Sigmoid colon (tissue), 7 donors: ENCODE results near the gene PIK3CD. TPM values are rescaled to one million over a fixed set of nuclear protein-coding genes. Genes with fewer than 3 reads are reported as not detected.

ENCODE experiments used
- DNase-seq: peaks from one replicate; pipeline ENCODE4 v3.0.0-alpha.2; 2019
- H3K27ac ChIP-seq, 4 donors: fragments of 200-600 bp; sonication (generic); one replicate each; pipeline ENCODE4 v1.5.1; 2016 to 2019; ENCODE audit warnings: mild to moderate bottlenecking in 1 of 4
- H3K27me3 ChIP-seq, 3 donors: fragments of 200-600 bp; sonication (generic); one replicate each; pipeline ENCODE4 v1.5.1; 2019; ENCODE audit warnings: mild to moderate bottlenecking in 1 of 3
- H3K36me3 ChIP-seq, 4 donors: fragments of 200-600 bp; sonication (generic); one replicate each; pipeline ENCODE4 v1.5.1; 2016 to 2019
- H3K4me1 ChIP-seq, 4 donors: fragments of 200-600 bp; sonication (generic); one replicate each; pipeline ENCODE4 v1.5.1; 2017 to 2019
- H3K4me3 ChIP-seq, 4 donors: fragments of 200-600 bp; sonication (generic); one replicate each; pipeline ENCODE4 v1.5.1; 2017 to 2019; ENCODE audit warnings: mild to moderate bottlenecking in 2 of 4, moderate library complexity in 1 of 4
- H3K9me3 ChIP-seq, 4 donors: fragments of 200-600 bp in 3 of 4; sonication (generic) in 3 of 4; one replicate each; pipeline versions ENCODE4 v1.5.1 to v1.6.1; 2013 to 2019
- EP300 ChIP-seq, 4 donors: sonication (generic); formaldehyde crosslinking; IDR thresholded peaks; one replicate each; pipeline ENCODE4 v1.6.1; 2017; ENCODE audit warnings: antibody characterized with exemption in 4 of 4
- POLR2A ChIP-seq, 2 donors: fragments of 450-650 bp; IDR thresholded peaks; one replicate each; pipeline ENCODE4 v1.6.1; 2016; ENCODE audit warnings: antibody characterized with exemption in 2 of 2, mild to moderate bottlenecking in 2 of 2, moderate library complexity in 2 of 2
- POLR2AphosphoS5 ChIP-seq, 4 donors: sonication (generic); formaldehyde crosslinking; IDR thresholded peaks; one replicate each; pipeline ENCODE4 v1.6.1; 2017; ENCODE audit warnings: antibody characterized with exemption in 4 of 4
- WGBS, 2 donors: extraction: QIAGEN DNeasy Blood & Tissue Kit; methylation state at CpG; one replicate each; pipeline ENCODE4 v1.1.7; 2013; 5-methylcytosine and 5-hydroxymethylcytosine counted together
- intact Hi-C: fragments of 100-400 bp; cut with DNase I; formaldehyde crosslinking; loops from one replicate; pipeline ENCODE4 v1.15.1; 2023
- polyA plus RNA-seq, 3 donors: library from polyadenylated mRNA; stranded (reverse); fragments of 200-250 nt; gene quantifications; one replicate each; pipeline ENCODE4 v1.2.3, GENCODE V29; 2013
- total RNA-seq, 4 donors: library from RNA; depleted of rRNA; stranded (reverse); fragments of >200 nt; gene quantifications; one replicate each; pipeline ENCODE4 v1.1.0, GENCODE V29; 2016
- TF ChIP-seq, protein P1 (sequence below), 4 experiments: fragments of 450-650 bp in 3 of 4; fragments of 200-600 bp in 1 of 4; IDR thresholded peaks; one replicate each; pipeline ENCODE4 v1.5.1; 2016 to 2019; ENCODE audit warnings: antibody characterized with exemption in 4 of 4, mild to moderate bottlenecking in 3 of 4, moderate library complexity in 2 of 4
- donor health status: healthy with polysubstance abuse.
- donor health status: Bipolar disorder and iron deficiency.
- donor health status: healthy.

PIK3CD gene
- total and polyA plus RNA-seq, 7 donors, result 1.2 to 23.1 (median 8.7) TPM

DNA sequence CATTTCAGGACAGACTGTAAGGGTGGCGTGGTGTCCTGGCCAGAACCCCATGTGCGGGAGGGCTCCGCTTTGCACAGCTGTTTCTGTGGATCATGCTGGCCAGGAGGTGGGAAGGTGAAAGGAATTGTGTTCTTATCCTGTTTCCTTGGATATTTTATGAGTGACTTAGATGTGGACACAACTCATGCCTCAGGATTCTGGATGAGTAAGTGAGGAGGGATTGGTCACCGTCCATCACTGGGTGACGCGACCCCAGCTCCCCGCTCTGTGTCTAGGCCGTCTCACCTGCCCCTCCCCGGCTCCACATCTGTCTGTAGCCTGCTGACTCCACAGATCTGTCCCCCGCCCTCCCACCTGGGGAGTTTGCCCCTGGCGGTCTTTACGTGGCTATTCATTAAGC lies 48.8 kb downstream of the PIK3CD start:
- TF ChIP-seq POLR2A (IDR thresholded peaks at IDR 0.05), result no peak
- TF ChIP-seq, protein P1, sequence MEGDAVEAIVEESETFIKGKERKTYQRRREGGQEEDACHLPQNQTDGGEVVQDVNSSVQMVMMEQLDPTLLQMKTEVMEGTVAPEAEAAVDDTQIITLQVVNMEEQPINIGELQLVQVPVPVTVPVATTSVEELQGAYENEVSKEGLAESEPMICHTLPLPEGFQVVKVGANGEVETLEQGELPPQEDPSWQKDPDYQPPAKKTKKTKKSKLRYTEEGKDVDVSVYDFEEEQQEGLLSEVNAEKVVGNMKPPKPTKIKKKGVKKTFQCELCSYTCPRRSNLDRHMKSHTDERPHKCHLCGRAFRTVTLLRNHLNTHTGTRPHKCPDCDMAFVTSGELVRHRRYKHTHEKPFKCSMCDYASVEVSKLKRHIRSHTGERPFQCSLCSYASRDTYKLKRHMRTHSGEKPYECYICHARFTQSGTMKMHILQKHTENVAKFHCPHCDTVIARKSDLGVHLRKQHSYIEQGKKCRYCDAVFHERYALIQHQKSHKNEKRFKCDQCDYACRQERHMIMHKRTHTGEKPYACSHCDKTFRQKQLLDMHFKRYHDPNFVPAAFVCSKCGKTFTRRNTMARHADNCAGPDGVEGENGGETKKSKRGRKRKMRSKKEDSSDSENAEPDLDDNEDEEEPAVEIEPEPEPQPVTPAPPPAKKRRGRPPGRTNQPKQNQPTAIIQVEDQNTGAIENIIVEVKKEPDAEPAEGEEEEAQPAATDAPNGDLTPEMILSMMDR (IDR thresholded peaks at IDR 0.05), result no peak
- TF ChIP-seq EP300 (IDR thresholded peaks at IDR 0.05), result no peak
- TF ChIP-seq POLR2AphosphoS5 (IDR thresholded peaks at IDR 0.05), result no peak
- Histone ChIP-seq H3K36me3 (no peaks in the 10 kb centered on the region), H3K9me3 (no peaks in the 10 kb centered on the region), H3K27ac (no peak overlapping the region), H3K4me3 (no peak overlapping the region), H3K27me3 (no peaks in the 10 kb centered on the region), H3K4me1 (no peaks in the 10 kb centered on the region)
- 92 to 93% methylated on average over 12 of the region's 12 CpGs for WGBS, 2 donors
- intact Hi-C loops, result loop anchor here (5.0 kb wide), 1 partner anchor 167 kb away; no protein-coding TSS in a partner anchor
- no peak for DNase-seq

- intact Hi-C loops, result loop anchor here (5.0 kb wide), 1 partner anchor 166 kb away; no protein-coding TSS in a partner anchor
Observed at GRCh38 chr1:9701665-9702064, 50.1 kb downstream of the PIK3CD start.

DNA sequence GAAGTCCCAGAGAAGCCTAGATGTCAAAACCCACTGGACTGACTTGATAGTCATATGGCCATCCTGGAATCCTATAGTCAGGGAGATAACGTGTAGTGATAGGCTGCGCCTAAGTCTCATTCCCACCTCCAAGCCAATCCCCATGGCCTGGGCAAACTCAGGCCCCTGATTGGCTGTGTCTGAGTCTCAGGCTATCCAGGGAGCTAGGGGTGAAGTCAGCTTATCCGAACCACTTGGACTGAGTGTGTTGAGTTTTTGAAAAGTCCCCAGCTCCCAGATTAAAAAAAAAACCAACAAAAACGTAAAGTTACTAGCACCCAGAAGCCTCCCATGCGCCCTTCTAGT lies 51.6 kb downstream of the PIK3CD start:
- Histone ChIP-seq H3K4me3 (no peak overlapping the region), H3K9me3 (no peaks in the 10 kb centered on the region), H3K36me3 (no peaks in the 10 kb centered on the region), H3K27ac (no peak overlapping the region), H3K4me1 (no peaks in the 10 kb centered on the region), H3K27me3 (no peaks in the 10 kb centered on the region)
- WGBS, 2 donors, result 91 to 96% methylated on average over 5 of the region's 5 CpGs
- intact Hi-C loops, result loop anchor here (5.0 kb wide), 1 partner anchor 164 kb away; no protein-coding TSS in a partner anchor
- TF ChIP-seq POLR2AphosphoS5 (IDR thresholded peaks at IDR 0.05), result no peak
- DNase-seq, result no peak

More at GRCh38 chr1:9701665-9702064, 50.1 kb downstream of the PIK3CD start:
- H3K27me3 ChIP-seq, result no peaks in the 10 kb centered on the region
- TF ChIP-seq EP300 (IDR thresholded peaks at IDR 0.05), result no peak
- TF ChIP-seq POLR2AphosphoS5 (IDR thresholded peaks at IDR 0.05), result no peak
- TF ChIP-seq POLR2A (IDR thresholded peaks at IDR 0.05), result no peak
- TF ChIP-seq, protein P1 (IDR thresholded peaks at IDR 0.05), result no peak
- H3K4me1 ChIP-seq, result no peaks in the 10 kb centered on the region
- H3K36me3 ChIP-seq, result no peaks in the 10 kb centered on the region
- no peak overlapping the region for H3K27ac ChIP-seq
- WGBS, 2 donors, result 84 to 89% methylated on average over 4 of the region's 4 CpGs
- no peaks in the 10 kb centered on the region for H3K9me3 ChIP-seq
- H3K4me3 ChIP-seq, result no peak overlapping the region
- no peak for DNase-seq

DNA sequence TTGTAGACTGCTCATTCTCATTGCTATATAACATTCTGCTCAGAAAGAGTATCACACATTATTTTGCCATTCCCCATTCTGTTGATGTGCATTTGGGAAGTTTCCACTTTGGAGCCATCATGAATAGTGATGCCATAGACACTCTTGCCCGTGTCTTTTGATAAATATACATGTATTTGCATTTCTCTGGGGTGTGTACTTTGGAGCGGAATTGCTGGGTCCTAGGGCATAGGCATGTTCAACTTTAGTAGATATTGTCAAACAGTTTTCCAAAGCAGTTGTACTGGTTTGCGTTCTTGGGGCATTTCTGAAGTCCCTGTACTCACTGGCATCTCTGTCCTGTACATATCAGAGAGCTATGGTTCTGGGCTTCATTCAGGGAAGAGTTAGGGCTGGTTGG lies 52.1 kb downstream of the PIK3CD start:
- no peak for TF ChIP-seq POLR2A (IDR thresholded peaks at IDR 0.05)
- TF ChIP-seq EP300 (IDR thresholded peaks at IDR 0.05), result no peak
- no peak for TF ChIP-seq POLR2AphosphoS5 (IDR thresholded peaks at IDR 0.05)
- TF ChIP-seq, protein P1 (IDR thresholded peaks at IDR 0.05), result no peak
- no peak overlapping the region for H3K4me3 ChIP-seq
- DNase-seq, result no peak
- H3K36me3 ChIP-seq, result no peaks in the 10 kb centered on the region
- no peak overlapping the region for H3K27ac ChIP-seq
- H3K9me3 ChIP-seq, result no peaks in the 10 kb centered on the region
- no peaks in the 10 kb centered on the region for H3K4me1 ChIP-seq
- H3K27me3 ChIP-seq, result no peaks in the 10 kb centered on the region
- intact Hi-C loops, result loop anchor here (5.0 kb wide), 1 partner anchor 164 kb away; no protein-coding TSS in a partner anchor
- WGBS, 2 donors, result 88 to 95% methylated on average over 3 of the region's 3 CpGs

DNA sequence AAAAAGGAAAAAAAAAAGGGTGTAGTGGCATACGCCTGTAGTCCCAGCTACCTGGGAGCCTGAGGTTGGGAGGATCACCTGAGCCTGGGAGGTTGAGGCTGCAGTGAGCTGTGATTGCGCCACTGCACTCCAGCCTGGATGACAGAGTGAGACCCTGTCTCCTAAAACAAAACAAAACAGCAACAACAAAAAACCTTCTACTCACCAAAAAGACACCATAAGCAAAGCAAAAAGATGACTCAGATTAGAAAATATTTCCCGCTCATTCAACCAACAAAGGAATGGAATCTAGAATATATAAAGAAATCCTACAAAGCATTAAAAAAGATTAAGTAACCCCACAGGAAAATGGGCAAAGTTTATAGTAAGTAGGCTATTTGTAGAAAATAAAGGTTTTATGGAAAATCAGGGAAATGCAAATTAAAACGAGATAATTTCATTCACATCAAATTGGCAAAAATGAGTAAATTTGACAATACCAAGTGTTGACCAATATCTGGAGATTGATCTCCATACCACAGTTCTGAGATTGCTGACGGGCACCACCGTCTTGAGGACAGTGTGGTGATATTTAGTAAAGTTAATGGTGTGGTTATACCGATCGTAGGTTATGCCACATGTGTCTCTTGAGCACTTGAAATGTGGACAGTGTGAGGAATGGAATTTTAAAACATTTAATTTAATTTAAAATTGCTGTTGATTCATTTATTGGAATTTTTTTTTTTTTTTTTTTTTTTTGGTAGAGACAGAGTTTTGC lies 54.0 kb downstream of the PIK3CD start:
- 90 to 92% methylated on average over 8 of the region's 8 CpGs for WGBS, 2 donors
- no peak overlapping the region for H3K27ac ChIP-seq
- TF ChIP-seq POLR2AphosphoS5 (IDR thresholded peaks at IDR 0.05), result no peak
- no peak for TF ChIP-seq EP300 (IDR thresholded peaks at IDR 0.05)
- TF ChIP-seq, protein P1 (IDR thresholded peaks at IDR 0.05), result no peak
- no peak for TF ChIP-seq POLR2A (IDR thresholded peaks at IDR 0.05)
- intact Hi-C loops, result no loop called here
- no peaks in the 10 kb centered on the region for H3K9me3 ChIP-seq
- peaks cover 0 to under 1% (median 0%) of the 10 kb centered on the region in 4 donors for H3K36me3 ChIP-seq
- no peak for DNase-seq
- H3K4me1 ChIP-seq, result no peaks in the 10 kb centered on the region
- no peak overlapping the region for H3K4me3 ChIP-seq
- H3K27me3 ChIP-seq, result no peaks in the 10 kb centered on the region
